DMS153 (cell line): Measurements from ENCODE around the gene TXLNB.

Source experiments
- DNase-seq: peaks from one replicate; lab custom pipeline; 2025; lab: John Stamatoyannopoulos, UW

Gene TXLNB

GRCh38 chr6:139271056-139271455 lies 20.7 kb downstream of the TXLNB start:
- no peak for DNase-seq

DNA sequence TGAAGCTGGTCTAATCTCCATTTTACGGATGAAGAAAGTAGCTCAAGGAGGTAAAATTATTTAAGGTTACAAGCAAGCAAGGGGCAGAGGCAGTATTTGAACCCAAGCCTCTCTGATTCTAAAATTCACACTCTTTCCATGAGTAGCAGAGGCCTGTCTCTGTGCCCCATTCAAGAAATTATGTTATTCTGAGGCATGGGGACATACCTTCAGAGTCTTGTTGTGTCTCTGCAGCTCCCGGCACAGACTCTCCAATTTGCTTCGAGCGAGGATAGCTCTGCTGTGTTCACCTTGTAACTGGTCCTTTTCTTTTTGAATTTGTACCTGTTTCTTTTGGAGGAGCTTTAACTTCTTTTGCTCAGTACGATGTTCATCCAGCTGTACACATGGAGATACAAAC lies 21.5 kb downstream of the TXLNB start:
- DNase-seq, result no peak

- no peak for DNase-seq
These were observed 26.1 kb downstream of the TXLNB start for GRCh38 chr6:139265512-139266190.

GRCh38 chr6:139262519-139263300 lies 29.1 kb downstream of the TXLNB start:
- DNase-seq, result no peak

DNA sequence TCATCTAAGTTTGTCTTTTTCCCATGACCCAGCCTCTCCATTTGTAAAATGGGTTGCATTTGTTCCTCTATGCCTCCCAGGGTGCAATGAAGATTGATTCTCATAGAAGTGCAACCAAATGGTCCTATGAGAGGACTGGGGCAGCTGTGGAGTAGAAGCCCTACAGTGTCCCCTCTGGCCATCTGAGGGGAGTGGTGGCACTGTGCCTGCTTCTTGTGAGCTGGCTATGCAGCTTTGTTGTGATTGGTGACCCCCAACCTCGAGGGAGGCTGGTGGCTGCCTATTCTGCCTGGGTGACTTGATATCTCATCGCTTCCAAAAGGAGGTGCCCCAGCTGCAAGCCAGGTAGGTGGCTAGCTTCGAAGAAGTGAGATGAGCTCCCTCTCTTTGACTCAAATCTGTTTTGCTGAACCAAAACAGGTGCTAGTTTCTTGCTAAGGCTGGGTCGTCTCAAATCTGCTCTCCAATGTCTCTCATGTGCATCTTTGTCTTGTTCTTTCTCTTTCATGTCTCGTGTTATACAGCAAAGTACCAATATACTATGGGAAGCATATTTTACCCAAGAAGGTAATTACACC lies 33.9 kb downstream of the TXLNB start:
- no peak for DNase-seq

GRCh38 chr6:139257291-139257690 lies 34.5 kb downstream of the TXLNB start:
- DNase-seq, result no peak

GRCh38 chr6:139256087-139256486 lies 35.7 kb downstream of the TXLNB start:
- DNase-seq, result no peak

DNA sequence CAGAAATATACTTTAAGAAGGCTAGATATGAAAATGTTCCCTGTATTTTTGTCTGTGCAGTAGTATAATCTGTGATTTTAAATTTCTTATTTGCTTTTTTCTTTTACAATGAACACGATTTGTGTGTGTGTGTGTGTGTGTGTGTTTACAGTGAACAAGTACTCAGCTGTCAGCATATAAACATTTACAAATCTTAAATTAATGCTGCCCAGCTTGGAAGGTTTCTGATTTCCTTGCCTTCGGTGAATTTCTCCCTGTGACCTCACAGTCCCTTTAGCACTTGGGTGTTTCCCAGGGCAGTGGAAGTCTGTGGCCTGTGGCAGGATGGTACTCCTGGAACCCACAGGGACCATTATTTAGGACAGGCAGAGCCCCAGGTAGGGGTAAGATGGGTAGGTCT lies 37.6 kb downstream of the TXLNB start:
- no peak for DNase-seq

DNA sequence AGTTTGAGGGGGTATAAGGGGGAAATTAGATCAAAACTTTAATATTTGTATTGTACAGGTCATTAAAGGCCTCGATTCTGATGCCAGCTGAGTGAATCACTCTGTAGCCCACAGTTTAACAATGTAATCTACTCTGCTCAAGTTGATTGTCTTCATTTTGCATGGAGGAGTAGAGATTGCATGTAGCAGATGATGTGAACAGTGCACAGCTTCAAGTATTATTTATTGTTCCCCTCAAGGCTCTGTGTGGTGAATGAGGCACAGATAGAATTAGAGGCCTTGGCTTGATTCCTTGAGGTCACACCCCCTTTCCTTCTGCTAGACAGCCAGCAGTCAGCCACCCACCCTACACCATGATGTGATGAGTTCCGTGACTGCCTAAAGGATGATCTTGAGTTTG lies 38.1 kb downstream of the TXLNB start:
- DNase-seq, result no peak

DNA sequence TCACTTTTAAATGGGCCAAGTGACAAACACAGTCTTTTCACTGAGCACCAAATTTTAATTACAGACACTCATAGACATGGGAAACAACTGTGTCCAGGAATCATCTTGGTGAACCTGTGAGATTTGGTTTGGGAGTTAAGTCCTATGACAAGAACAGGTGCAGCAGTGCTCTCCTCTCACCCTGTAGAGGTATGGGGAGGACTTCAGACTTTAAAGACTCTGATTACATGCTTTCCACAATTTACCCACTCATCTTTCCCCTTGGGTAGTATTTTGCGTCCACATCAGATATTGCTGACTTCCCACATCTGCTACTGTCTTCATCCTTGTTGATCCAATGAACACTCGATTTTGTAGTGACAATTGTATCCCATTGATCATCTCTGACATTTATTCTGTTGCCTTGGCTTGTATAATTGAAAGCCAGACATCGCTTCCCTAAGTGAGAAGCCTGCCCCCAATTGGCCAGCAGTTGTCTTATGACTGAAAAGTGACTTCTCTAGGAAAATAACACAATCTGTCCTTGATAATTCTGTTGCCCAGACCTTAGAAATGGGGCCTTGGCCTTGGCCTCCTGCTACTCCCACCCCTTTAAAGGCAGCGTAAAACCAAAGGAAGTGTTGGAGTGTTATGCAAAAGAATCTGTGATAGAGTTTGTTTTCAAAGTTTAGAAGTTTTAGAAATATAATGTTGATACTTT lies 40.0 kb downstream of the TXLNB start:
- DNase-seq, result no peak

GRCh38 chr6:139251045-139251690 lies 40.6 kb downstream of the TXLNB start:
- no peak for DNase-seq

- DNase-seq, result no peak
These were observed 41.3 kb downstream of the TXLNB start for GRCh38 chr6:139250296-139251044.

- no peak for DNase-seq
These were observed 42.4 kb downstream of the TXLNB start for GRCh38 chr6:139249395-139249794.

GRCh38 chr6:139248911-139249310 lies 42.9 kb downstream of the TXLNB start:
- DNase-seq, result no peak

DNA sequence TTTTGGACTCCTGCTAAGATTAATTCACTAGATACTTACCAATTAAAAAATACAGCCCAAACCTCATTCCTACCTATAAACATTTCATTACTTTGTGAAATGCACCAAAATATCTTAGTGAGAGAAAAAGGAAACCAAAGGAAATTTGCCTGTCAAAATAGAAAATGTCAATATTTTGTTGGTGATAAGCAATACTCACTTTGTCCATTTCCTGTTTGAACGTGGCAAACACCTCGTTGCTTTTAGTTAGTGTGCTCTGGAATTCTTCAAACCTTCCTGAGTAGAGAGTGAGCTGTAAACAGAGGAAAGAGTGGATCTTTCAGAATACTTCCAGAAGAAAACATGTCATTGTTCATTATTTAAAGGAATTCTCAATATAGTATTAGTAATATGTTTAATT lies 44.2 kb downstream of the TXLNB start:
- no peak for DNase-seq

- no peak for DNase-seq
These were observed 48.3 kb downstream of the TXLNB start for GRCh38 chr6:139243536-139243935.

DNA sequence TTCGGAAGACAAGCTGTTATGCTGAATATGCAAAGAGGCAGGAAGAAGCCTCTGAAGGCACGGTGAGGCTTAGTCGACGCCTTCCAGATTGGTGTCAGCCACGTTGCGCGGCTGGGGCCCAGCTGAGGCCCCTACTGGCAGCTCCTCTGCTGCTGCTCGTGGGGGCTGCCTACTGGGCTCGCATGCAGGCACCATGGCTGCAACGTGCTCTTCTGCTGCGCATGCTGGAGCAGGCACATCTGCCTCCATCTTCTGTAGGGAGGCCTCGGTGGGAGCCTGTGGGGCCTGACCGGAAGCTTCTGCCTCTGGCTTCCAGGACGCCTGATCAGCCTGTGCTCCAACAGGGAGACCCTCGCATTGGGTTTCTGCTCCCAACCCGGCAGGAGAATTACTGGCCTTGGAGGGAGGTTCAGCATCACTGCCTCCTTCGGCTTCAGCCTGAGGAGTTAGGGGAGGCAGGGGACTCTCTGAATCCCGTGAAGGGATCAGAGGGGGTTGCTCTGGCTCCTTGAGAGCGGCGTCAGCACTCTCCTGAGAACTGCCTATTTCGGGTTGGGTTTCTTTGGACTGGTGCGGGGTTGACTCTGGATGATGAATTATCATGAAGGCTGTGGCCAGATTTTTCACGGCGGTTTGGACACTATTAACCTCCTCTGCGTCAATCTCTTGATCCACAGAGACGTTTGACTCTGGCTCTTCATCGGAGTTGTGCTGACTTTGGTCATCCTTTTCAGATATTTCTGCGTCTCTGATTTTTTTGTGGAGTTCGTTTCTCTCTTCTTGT lies 49.1 kb downstream of the TXLNB start:
- DNase-seq, result no peak

GRCh38 chr6:139240161-139241010 lies 51.4 kb downstream of the TXLNB start:
- DNase-seq, result peak; percentile 64

- DNase-seq, result no peak
These were observed 52.7 kb downstream of the TXLNB start for GRCh38 chr6:139239064-139239463.

- no peak for DNase-seq
These were observed 55.7 kb downstream of the TXLNB start for GRCh38 chr6:139236105-139236504.
